Caco-2 (cell line): ENCODE results near the gene THOC6. TPM values are rescaled to one million over a fixed set of nuclear protein-coding genes. Genes with fewer than 3 reads are reported as not detected.

Experiments used
- BruUV-seq: library from RNA; stranded (reverse); fragments of 400-500 nt; replicated peaks from 2 replicates; lab custom pipeline; 2021; lab: Mats Ljungman, UMichigan
- CTCF ChIA-PET: fragments of 300-600 bp; sonication (Branson Sonifier 250); formaldehyde crosslinking; loops from one replicate; lab custom pipeline; 2022; ENCODE audit warnings: antibody characterized with exemption; lab: Charles Lee
- POLR2A ChIA-PET: fragments of 300-600 bp; sonication (Branson Sonifier 250); formaldehyde crosslinking; loops from one replicate; lab custom pipeline; 2022; ENCODE audit warnings: antibody characterized with exemption; lab: Charles Lee
- DNase-seq, 2 experiments: peaks; one replicate each; pipeline versions ENCODE4 v3.0.0 to v3.0.0-alpha.2; 2020 to 2022
- H3K27me3 ChIP-seq: replicated peaks from 2 replicates; pipeline ENCODE4 v1.6.0; 2011; ENCODE audit warnings: low read length; ENCODE audit not compliant: control insufficient read depth, insufficient read depth
- H3K36me3 ChIP-seq: 2 replicates; pipeline ENCODE4 v1.5.1; 2011; ENCODE audit warnings: low read length; ENCODE audit not compliant: control insufficient read depth, insufficient read depth
- H3K4me1 ChIP-seq: fragments of 250-450 bp; sonication (Bioruptor Pico); 2 replicates; pipeline ENCODE4 v1.5.1; 2020; ENCODE audit warnings: mild to moderate bottlenecking
- H3K4me3 ChIP-seq: 2 replicates; pipeline ENCODE4 v1.5.1; 2011; ENCODE audit warnings: low read depth, mild to moderate bottlenecking, control low read depth, low read length
- H3K9me3 ChIP-seq: fragments of 250-450 bp; sonication (Bioruptor Pico); 2 replicates; pipeline ENCODE4 v1.5.1; 2020; ENCODE audit warnings: mild to moderate bottlenecking, moderate library complexity
- H3K27ac Mint-ChIP-seq: one replicate; pipeline ENCODE4 v1.8.0; 2022; ENCODE audit warnings: mixed read lengths; ENCODE audit not compliant: unreplicated experiment
- H3K27me3 Mint-ChIP-seq: one replicate; pipeline ENCODE4 v1.8.0; 2022; ENCODE audit warnings: mixed read lengths; ENCODE audit not compliant: insufficient read depth, unreplicated experiment
- H3K36me3 Mint-ChIP-seq: one replicate; pipeline ENCODE4 v1.8.0; 2022; ENCODE audit warnings: mild to moderate bottlenecking, mixed read lengths; ENCODE audit not compliant: insufficient read depth, unreplicated experiment
- H3K4me1 Mint-ChIP-seq: one replicate; pipeline ENCODE4 v1.8.0; 2022; ENCODE audit warnings: low read depth, mixed read lengths; ENCODE audit not compliant: unreplicated experiment
- H3K4me3 Mint-ChIP-seq: one replicate; pipeline ENCODE4 v1.8.0; 2022; ENCODE audit warnings: mild to moderate bottlenecking, moderate library complexity, mixed read lengths; ENCODE audit not compliant: unreplicated experiment
- H3K9me3 Mint-ChIP-seq: one replicate; pipeline ENCODE4 v1.8.0; 2022; ENCODE audit warnings: mixed read lengths; ENCODE audit not compliant: unreplicated experiment
- CTCF ChIP-seq, 2 experiments: fragments of 200-600 bp in 1 of 2; IDR thresholded peaks; 1 replicate in 1 of 2; 2 replicates in 1 of 2; pipeline versions ENCODE4 v1.5.1 to v1.8.0; 2011 to 2022; ENCODE audit warnings: antibody characterized with exemption in 1 of 2, control low read depth in 1 of 2, inconsistent platforms in 1 of 2, low read depth in 1 of 2, low read length in 1 of 2, mild to moderate bottlenecking in 1 of 2, moderate library complexity in 1 of 2; ENCODE audit not compliant: insufficient read depth in 1 of 2, severe bottlenecking in 1 of 2, unreplicated experiment in 1 of 2
- intact Hi-C: fragments of 100-400 bp; cut with micrococcal nuclease; formaldehyde crosslinking; loops from one replicate; pipeline ENCODE4 v1.10.0; 2022; ENCODE audit not compliant: unreplicated experiment
- total RNA-seq: library from RNA; stranded (reverse); gene quantifications from 2 replicates; pipeline ENCODE4 v1.2.3, GENCODE V29; 2022

THOC6 gene
- total RNA-seq, 1 experiment from 2014 or later, result 48.0 TPM

- H3K36me3 ChIP-seq, result no peaks in the 10 kb centered on the region
- CTCF ChIA-PET, result no interaction called here
- BruUV-seq, result no TSS peak
- Mint-ChIP-seq H3K27me3 (no peaks in the 10 kb centered on the region), H3K4me3 (peak overlapping the region; percentile 57), H3K4me1 (no peaks in the 10 kb centered on the region), H3K36me3 (peaks cover 12% of the 10 kb centered on the region), H3K9me3 (no peaks in the 10 kb centered on the region), H3K27ac (no peak overlapping the region)
- peak; percentile 79 to 86 for DNase-seq
- H3K27me3 ChIP-seq, result no peaks in the 10 kb centered on the region
- H3K4me3 ChIP-seq, result peak overlapping the region; percentile 11; the same call in 1 of the 2 replicates
- peak; percentile 56 to 95 for TF ChIP-seq CTCF (IDR thresholded peaks at IDR 0.05; ENCODE audit: insufficient read depth in 1 of 2, low read depth in 1 of 2, low read length in 1 of 2, severe bottlenecking in 1 of 2, unreplicated experiment in 1 of 2)
- no peaks in the 10 kb centered on the region for H3K9me3 ChIP-seq
- POLR2A ChIA-PET, result no interaction called here
- peaks cover 16% of the 10 kb centered on the region for H3K4me1 ChIP-seq
- intact Hi-C loops, result no loop called here
These were observed 40.1 kb upstream of the THOC6 start for GRCh38 chr16:2983706-2984136.

DNA sequence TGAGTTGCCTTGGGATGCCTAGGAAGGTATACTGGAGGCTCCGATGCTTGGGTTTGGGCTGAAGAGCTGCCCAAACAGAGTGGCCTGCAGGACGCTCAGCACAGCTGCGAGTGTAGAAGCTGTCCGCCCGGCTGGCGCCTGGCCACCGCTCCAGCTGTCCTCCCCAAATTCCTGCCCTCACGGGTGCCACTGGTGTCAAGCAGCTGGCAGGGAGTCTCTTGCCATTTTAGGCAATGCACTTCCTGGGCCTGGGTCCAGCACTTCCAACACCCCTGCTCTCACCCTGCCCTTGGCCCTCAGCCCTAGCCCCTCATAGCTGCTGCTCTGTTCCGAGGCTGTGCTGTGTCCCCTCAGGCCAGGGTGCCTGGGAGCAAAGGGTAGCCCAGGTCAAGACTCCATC is 38.4 kb upstream of the THOC6 start:
- peaks cover 11% of the 10 kb centered on the region for H3K4me1 ChIP-seq
- no peaks in the 10 kb centered on the region for H3K9me3 ChIP-seq
- Mint-ChIP-seq H3K36me3 (peaks cover 10% of the 10 kb centered on the region), H3K4me1 (no peaks in the 10 kb centered on the region), H3K27ac (no peak overlapping the region), H3K27me3 (no peaks in the 10 kb centered on the region), H3K4me3 (no peak overlapping the region), H3K9me3 (no peaks in the 10 kb centered on the region)
- H3K36me3 ChIP-seq, result no peaks in the 10 kb centered on the region
- BruUV-seq, result no TSS peak
- ChIA-PET POLR2A (interaction anchor here (0.6 kb wide), 1 partner anchor 9 kb away, joined by 3 read pairs; no protein-coding TSS in a partner anchor), CTCF (no interaction called here)
- no peak for DNase-seq
- intact Hi-C loops, result no loop called here
- no peak for TF ChIP-seq CTCF (IDR thresholded peaks at IDR 0.05; ENCODE audit: insufficient read depth in 1 of 2, low read depth in 1 of 2, low read length in 1 of 2, severe bottlenecking in 1 of 2, unreplicated experiment in 1 of 2)
- no peaks in the 10 kb centered on the region for H3K27me3 ChIP-seq
- H3K4me3 ChIP-seq, result no peak overlapping the region

DNA sequence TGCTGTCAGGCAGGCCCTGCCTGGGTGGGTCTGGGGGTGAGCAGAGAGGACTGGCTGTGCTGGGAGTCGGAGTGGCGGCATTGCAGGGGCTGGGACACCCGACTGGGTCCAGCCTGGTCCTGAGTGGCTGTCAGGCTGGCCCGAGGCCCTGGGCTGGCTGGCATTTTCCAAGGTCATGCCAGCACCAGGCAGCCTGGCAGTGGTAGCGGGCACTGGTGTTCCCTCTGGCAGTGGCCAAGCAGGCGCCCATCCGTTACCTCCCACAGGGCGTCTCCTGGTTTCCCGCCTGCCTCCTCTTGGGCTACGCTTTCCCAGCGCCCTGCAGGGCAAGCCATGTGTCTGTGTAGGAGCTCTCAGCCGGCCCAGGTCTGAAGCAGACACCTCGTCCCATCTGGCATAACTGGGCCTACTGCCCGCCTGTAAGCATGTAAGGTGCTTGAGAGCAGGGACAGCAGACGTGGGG is 37.9 kb upstream of the THOC6 start:
- Mint-ChIP-seq H3K9me3 (no peaks in the 10 kb centered on the region), H3K4me3 (no peak overlapping the region), H3K27me3 (no peaks in the 10 kb centered on the region), H3K4me1 (no peaks in the 10 kb centered on the region), H3K27ac (no peak overlapping the region), H3K36me3 (peaks cover 5% of the 10 kb centered on the region)
- TF ChIP-seq CTCF (IDR thresholded peaks at IDR 0.05; ENCODE audit: insufficient read depth in 1 of 2, low read depth in 1 of 2, low read length in 1 of 2, severe bottlenecking in 1 of 2, unreplicated experiment in 1 of 2), result no peak
- POLR2A ChIA-PET, result interaction anchor here (0.6 kb wide), 1 partner anchor 9 kb away, joined by 3 read pairs; no protein-coding TSS in a partner anchor
- Histone ChIP-seq H3K9me3 (no peaks in the 10 kb centered on the region), H3K36me3 (no peaks in the 10 kb centered on the region), H3K4me1 (peaks cover 13% of the 10 kb centered on the region), H3K27me3 (no peaks in the 10 kb centered on the region), H3K4me3 (no peak overlapping the region)
- intact Hi-C loops, result no loop called here
- DNase-seq, result no peak
- CTCF ChIA-PET, result no interaction called here
- BruUV-seq, result no TSS peak
